Activated T-cell treated with anti-CD3 and anti-CD28 coated beads, Interleukin-2, amount 50 U/mL, for 4 hours (primary cell): ENCODE data around the gene WNT7A. TPM values are rescaled to one million over a fixed set of nuclear protein-coding genes. Genes with fewer than 3 reads are reported as not detected.
A peak's percentile ranks its signal among the peaks of the same experiment; 100 is the strongest.
"Not testable (repeated sequence)": the region's sequence is repeated elsewhere in the genome, so short reads cannot be mapped to it uniquely, and the experiment has no call there.

Experiments used
- ATAC-seq, 2 donors: fragments of 200-7000 bp; cut with Tn5 transposase; one replicate each; pipeline ENCODE4 v1.10.0; 2021
- DNase-seq: peaks from one replicate; pipeline ENCODE4 v3.0.0-alpha.2; 2020
- H3K27me3 Mint-ChIP-seq: one replicate; pipeline ENCODE4 v1.8.0; 2021; ENCODE audit warnings: low read depth, mixed read lengths
- H3K36me3 Mint-ChIP-seq: one replicate; pipeline ENCODE4 v1.8.0; 2022; ENCODE audit warnings: mixed read lengths; ENCODE audit not compliant: insufficient read depth
- H3K4me1 Mint-ChIP-seq: one replicate; pipeline ENCODE4 v1.8.0; 2021; ENCODE audit warnings: low read depth, mixed read lengths
- H3K4me3 Mint-ChIP-seq: one replicate; pipeline ENCODE4 v1.8.0; 2021; ENCODE audit warnings: mild to moderate bottlenecking, moderate library complexity, mixed read lengths
- H3K9me3 Mint-ChIP-seq: one replicate; pipeline ENCODE4 v1.8.0; 2021; ENCODE audit warnings: mixed read lengths
- total RNA-seq, 3 donors: library from RNA; stranded (reverse); gene quantifications; one replicate each; pipeline ENCODE4 v1.2.1, GENCODE V29; 2021

The WNT7A gene
- under 1 TPM; 0.08 to 0.24 (median 0.10) TPM for total RNA-seq

DNA sequence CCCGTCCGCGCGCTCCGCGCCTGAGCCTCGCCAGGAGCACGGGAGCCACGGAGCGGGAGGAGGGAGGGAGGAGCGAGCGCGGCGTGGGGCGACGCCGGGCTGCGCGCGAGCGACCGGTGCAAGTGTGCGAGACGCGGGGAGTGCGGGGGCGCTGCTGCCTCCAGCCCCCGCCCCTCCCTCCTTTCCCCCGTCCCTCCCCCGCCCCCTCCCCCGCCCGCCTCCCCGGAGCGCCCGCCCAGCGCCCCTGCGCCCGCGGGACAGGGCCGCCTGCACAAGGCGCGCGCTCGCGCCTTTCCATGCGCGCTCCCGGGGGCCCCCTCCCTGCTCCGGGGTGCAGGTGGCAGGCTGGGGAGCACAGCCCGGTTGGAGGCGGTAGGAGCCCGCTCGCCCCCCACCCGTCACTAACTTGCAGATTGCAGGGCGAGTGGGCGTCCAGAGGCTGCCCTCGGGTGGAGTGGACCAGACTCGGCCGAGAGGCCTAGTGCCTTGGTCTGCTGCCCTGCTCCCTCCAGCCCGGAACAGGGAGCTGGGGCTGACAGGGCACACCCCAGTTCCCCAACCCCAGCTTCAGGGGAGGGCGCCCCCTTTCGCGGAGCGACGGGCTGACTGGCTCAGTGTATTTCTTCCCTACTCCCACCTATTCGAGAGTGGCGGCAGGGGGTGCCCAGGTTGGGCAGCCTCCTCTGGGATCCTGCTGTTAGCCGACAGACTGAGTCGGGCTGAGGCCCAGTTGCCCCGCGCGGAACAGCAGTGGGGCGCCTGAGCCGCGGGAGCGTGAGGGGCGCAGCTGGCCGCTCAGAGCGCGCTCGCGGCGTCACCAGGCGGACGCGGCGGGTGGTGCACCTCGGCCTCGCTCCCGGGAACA lies at the start of gene WNT7A:
WNT7A (minus strand) TSS at position 126 of the 865 bp plus-strand sequence. CDS start 255 bp downstream, outside the sequence.
- Mint-ChIP-seq H3K4me3 (peak within 1 kb of the TSS; percentile 81), H3K27me3 (peaks cover 33% of the 10 kb centered on the region), H3K4me1 (peaks cover 10% of the 10 kb centered on the region), H3K9me3 (no peaks in the 10 kb centered on the region), H3K36me3 (no peaks in the 10 kb centered on the region)
- peak; percentile 50 for DNase-seq
- ATAC-seq, result peak; percentile 71 to 75

DNA sequence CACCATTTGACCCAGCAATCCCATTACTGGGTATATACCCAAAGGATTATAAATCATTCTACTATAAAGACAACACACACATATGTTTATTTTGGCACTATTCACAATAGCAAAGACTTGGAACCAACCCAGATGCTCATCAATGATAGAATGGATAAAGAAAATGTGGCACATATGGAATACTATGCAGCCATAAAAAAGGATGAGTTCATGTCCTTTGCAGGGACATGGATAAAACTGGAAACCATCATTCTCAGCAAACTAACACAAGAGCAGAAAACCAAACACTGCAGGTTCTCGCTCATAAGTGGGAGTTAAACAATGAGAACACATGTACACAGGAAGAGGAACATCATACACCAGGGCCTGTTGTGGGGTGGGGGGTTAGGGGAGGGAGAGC lies 48.9 kb upstream of the WNT7A start:
- DNase-seq, H3K4me1 Mint-ChIP-seq, H3K36me3 Mint-ChIP-seq, H3K4me3 Mint-ChIP-seq, ATAC-seq: not testable (repeated sequence)
- Mint-ChIP-seq H3K9me3 (peaks cover 44% of the 10 kb centered on the region), H3K27me3 (peaks cover 11% of the 10 kb centered on the region)

DNA sequence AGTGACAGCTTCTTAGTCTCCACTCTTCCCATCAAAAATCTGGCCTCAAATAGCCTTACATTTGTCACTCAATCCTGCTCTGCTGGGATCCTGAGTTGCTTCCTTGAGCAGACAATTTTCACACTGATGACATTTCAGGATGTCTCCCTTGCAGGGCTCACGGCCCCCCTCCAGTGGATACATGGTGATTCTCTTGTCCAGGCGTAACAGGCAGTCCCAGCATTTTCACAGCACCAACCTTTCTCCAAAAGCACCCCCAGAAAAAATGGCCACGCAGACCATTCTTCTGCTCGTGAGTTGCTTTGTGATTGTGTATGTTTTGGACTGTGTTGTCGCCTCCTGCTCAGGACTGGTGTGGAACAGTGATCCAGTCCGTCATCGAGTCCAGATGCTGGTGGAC lies 47.4 kb upstream of the WNT7A start:
- no peak for DNase-seq
- no peaks in the 10 kb centered on the region for H3K4me1 Mint-ChIP-seq
- peaks cover 7% of the 10 kb centered on the region for H3K27me3 Mint-ChIP-seq
- ATAC-seq, result no peak
- H3K4me3 Mint-ChIP-seq, result no peak overlapping the region
- H3K36me3 Mint-ChIP-seq, result peaks cover 4% of the 10 kb centered on the region
- peaks cover 46% of the 10 kb centered on the region for H3K9me3 Mint-ChIP-seq

DNA sequence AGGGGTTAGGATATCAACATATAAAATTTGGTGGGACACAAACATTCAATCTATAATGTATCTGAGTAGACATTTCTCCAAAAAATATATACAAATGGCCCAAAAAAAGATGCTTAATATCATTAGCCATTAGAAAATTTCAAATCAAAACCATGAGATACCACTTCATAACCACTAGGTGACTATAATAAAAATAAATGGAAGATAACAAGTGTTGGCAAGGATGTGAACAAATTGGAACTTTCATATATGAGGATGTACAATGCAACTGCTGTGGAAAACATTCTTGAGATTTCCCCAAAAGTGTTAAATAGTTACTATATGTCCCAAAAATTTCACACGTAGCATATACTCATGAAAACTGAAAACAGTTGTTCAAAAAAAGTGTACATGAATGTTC lies 36.5 kb upstream of the WNT7A start:
- Mint-ChIP-seq H3K27me3 (no peaks in the 10 kb centered on the region), H3K9me3 (peaks cover 63% of the 10 kb centered on the region)

DNA sequence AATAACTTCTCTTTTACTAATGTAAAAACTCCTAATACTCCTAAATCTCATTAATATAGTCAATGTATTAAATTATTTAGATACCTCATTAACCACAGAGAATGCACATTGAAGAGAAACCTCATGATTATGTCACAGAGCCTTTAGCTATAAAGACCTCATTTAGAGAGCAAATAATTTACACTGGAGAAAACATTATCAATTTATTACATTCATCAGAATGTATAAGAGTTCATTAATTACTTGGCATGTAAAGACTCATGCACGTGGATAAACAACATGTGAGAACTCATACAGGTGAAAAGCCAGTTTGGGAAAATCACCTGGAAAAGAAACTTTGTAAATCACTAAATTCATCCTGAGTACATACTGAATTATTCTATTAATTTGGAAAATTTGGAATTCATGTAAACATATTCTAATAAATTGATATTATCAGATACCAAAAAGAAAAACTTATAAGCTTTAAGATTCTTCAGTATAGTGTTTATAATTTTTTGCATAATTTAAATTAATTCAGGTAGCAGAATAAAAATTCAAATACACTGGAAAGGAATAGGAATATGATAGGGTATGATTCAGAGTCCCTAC lies 22.9 kb upstream of the WNT7A start:
- Mint-ChIP-seq H3K9me3 (peaks cover 60% of the 10 kb centered on the region), H3K36me3 (peaks cover 26% of the 10 kb centered on the region), H3K27me3 (no peaks in the 10 kb centered on the region), H3K4me1 (no peaks in the 10 kb centered on the region), H3K4me3 (no peak overlapping the region)
- ATAC-seq, result no peak
- no peak for DNase-seq

More for the DNA sequence above, 36.5 kb upstream of the WNT7A start:
- Mint-ChIP-seq H3K4me3 (no peak overlapping the region), H3K36me3 (peaks cover 4% of the 10 kb centered on the region), H3K4me1 (no peaks in the 10 kb centered on the region)
- DNase-seq (no peak), ATAC-seq (no peak)

DNA sequence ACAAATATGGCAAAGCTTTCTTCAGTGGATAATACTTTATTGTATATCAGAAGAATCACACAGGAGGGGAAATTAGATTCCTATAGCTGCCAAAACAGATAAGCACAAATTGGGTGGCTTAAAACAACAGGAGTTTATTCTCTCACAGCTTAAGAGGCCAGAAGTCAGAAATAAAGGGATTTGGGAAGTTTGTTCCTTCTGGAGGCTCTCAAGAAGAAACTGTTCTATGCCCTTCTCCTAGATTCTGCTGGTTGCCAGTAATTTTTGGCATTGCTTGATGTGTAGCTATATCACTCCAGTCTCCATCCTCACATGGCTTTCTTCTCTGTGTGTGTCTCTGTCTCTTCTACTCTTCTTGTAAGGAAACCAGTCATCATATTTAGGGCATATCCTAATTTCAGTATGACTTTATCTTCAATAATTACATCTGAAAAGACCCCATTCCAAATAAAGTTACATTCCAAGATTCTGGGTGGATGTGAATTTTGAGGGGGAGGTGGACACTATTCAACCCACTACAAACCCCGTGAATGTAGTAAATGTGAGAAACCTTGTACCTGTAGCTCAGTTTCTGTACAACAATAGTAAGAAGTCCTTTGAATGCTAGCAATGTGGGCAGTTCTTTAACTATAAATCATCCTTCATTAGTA lies 22.2 kb upstream of the WNT7A start:
- H3K4me3 Mint-ChIP-seq, result no peak overlapping the region
- no peak for DNase-seq
- H3K36me3 Mint-ChIP-seq, result peaks cover 26% of the 10 kb centered on the region
- peaks cover 59% of the 10 kb centered on the region for H3K9me3 Mint-ChIP-seq
- no peaks in the 10 kb centered on the region for H3K27me3 Mint-ChIP-seq
- no peak for ATAC-seq
- no peaks in the 10 kb centered on the region for H3K4me1 Mint-ChIP-seq

DNA sequence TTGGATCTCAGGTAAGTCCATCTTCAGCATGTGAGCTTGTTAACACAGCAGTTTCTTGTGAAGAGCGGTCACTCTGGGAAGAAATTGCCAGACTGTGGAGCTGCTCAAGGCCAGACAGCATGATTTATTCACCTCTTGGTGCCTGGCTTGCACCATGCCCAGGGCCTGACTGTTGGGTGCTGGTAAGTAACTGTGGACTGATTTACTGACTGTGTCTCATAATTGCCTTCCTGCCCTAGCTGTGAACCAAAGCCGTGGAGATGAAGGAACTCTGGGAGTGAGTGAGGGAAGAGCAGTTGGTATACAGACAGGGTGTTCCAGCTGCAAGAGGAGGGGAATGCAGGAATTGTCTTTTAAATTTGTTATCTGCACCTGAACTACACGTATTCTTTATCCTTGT lies 18.5 kb upstream of the WNT7A start:
- no peak for ATAC-seq
- H3K4me3 Mint-ChIP-seq, result no peak overlapping the region

DNA sequence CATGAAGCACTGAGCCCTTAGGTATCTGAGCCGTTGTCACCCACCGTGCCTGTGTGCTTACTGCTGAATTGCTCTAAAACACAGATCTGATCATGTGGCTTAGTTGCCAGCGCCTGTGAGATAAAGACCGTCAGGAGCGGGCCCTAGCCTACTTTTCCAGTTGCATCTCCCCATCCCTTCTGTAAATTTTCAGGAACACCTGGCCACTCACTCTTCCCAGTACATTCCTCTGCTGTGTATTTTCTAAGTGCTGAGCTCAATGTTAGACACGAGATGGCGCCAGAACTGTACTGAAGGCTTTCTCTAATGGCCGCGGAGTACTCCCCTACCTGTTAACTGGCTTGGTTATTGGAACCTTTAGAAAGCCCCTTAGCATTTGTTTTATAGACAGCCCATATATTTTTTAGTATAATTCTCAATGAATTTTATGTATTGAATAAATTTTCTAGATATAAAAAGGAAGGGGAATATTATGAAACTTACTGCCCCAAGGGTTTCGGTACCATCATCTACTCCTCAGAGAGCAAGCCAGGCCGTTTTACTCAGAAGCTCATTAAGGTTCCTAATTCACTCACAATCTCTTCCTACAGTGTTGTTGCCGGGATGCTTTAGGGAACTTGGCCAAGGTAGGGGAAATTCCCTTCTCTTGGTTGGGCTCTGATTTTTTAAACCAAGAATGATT lies 16.7 kb upstream of the WNT7A start:
- peak; percentile 41 for DNase-seq
- ATAC-seq, result peak; percentile 29 to 30
- Mint-ChIP-seq H3K36me3 (peaks cover 18% of the 10 kb centered on the region), H3K27me3 (no peaks in the 10 kb centered on the region), H3K4me3 (peak overlapping the region; percentile 87), H3K4me1 (peaks cover 20% of the 10 kb centered on the region), H3K9me3 (peaks cover 24% of the 10 kb centered on the region)

More for the DNA sequence above, 18.5 kb upstream of the WNT7A start:
- Mint-ChIP-seq H3K27me3 (no peaks in the 10 kb centered on the region), H3K9me3 (peaks cover 32% of the 10 kb centered on the region), H3K36me3 (peaks cover 24% of the 10 kb centered on the region), H3K4me1 (peaks cover 17% of the 10 kb centered on the region)
- no peak for DNase-seq

DNA sequence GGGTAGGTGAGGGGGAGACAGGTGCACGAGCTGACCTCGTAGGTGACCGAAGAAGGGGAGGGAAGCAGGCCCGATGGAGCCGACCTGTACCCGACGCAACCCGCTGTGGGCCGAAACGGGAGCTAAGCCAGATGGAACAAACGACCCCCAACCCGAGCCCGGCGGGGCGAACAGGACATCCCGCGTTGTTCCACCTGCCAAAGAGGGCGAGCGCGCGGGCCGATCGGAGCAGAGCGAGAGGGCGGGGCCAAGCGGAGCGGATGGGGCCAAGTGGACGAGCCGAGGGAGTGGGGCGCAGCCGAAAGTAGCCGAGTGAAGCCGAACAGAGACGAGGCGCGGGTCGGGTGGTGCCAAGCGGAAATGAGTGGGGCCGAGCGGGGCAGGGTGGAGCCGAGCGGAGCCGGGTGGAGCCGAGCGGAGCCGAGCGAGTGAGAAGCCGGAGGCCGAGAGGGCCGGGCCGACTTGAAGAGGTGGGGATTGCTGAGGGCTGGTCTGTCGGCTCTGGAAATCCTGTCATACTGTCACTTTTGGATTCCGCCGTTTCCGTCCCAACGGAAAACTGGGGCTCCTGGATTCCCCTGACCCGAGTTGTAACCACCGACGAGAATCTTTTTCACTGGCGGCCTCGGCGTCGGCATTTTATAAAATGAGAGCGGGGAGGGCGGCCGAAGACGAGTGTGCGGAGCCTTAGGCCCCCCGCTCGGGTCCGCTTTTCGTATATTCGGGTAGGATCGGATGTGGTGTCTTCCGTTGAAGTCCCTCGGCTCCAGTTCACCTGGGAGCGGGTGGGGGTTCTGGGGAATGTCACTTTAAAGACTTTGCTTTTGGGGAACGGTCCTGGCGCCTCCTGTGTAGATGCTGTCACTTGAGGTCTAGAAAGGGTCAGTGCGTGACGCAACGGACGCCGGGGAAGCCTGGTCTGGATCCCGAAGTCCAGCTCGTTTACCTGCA lies 15.6 kb upstream of the WNT7A start:
- Mint-ChIP-seq H3K4me3 (peak overlapping the region; percentile 87), H3K4me1 (peaks cover 32% of the 10 kb centered on the region), H3K27me3 (no peaks in the 10 kb centered on the region), H3K36me3 (peaks cover 11% of the 10 kb centered on the region), H3K9me3 (peaks cover 16% of the 10 kb centered on the region)
- ATAC-seq (peak; percentile 99 to 100), DNase-seq (peak; percentile 89)

DNA sequence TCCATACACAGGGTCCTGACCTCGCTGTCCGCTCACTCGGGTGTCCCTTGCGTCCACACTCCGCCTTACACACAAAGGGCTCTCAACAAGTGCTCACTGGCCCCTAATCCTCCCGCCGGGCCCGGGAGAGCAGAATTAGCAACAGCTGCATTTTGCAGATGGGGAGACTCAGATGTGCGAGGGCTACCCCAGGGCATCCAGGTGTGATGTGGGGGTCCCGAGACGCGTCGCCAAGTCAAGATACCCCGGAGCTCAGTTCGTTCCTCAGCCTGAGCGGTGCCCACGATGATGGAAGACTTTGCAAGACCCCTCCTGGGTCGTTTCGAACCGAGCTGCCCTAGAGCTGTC lies 14.9 kb upstream of the WNT7A start:
- peak overlapping the region; percentile 87 for H3K4me3 Mint-ChIP-seq
- DNase-seq (no peak), ATAC-seq (no peak)
- H3K4me1 Mint-ChIP-seq, result peaks cover 38% of the 10 kb centered on the region
- H3K9me3 Mint-ChIP-seq, result peaks cover 11% of the 10 kb centered on the region
- peaks cover 10% of the 10 kb centered on the region for H3K36me3 Mint-ChIP-seq
- no peaks in the 10 kb centered on the region for H3K27me3 Mint-ChIP-seq

DNA sequence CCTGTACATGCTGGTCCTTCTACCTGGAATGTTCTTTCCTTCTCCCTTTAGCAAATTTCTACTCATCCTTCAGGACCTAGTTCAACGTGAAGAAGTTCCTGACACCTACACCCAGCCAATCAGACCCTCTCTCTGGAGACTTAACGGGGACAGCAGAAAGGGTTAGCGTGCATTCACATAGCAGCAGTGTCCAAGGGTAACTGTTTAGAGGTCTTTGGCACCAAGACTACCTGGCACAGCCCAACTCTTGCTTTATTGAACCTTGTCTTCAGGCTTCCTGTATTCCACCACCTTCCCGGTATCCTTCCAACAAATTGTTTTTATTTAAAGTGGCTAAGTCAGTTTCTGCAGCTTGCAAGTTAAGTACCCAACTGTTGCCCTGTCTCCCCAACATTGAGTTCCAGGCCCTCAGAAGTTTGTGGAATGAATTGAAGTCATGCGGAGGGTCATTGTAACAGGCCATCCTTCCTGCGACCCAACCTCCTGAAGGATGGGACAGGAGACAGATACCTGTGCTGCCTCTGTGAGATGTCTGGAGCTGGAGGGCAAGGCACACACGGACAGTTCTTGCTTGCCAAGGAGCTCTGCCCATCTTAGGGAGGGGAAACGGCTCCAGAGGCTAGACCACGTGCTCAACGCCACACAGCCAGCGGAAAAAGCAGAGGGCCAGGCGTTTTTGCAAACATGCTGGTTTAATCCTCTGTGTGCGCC lies 14.4 kb upstream of the WNT7A start:
- Mint-ChIP-seq H3K4me1 (peaks cover 38% of the 10 kb centered on the region), H3K4me3 (peak overlapping the region; percentile 87), H3K36me3 (peaks cover 6% of the 10 kb centered on the region), H3K9me3 (peaks cover 6% of the 10 kb centered on the region), H3K27me3 (no peaks in the 10 kb centered on the region)
- ATAC-seq, result no peak
- no peak for DNase-seq

DNA sequence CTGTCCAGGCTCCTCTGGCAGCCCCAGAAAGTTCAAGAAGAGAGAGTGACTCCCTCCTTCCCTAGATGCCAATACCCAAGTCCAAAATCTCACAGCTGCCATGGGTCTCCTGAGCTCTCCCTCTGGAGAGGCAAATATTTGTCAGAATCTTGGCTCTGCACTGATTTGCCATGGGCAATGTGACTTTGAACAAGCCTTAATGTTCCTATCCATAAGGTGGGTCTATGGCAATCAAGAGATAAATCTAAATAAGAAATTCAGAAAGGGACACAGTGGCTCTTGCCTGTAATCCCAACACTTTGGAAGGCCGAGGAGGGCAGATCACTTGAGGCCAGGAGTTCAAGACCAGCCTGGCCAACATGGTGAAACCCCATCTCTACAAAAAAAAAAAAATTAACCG lies 12.4 kb upstream of the WNT7A start:
- H3K4me3 Mint-ChIP-seq, result no peak overlapping the region
- peaks cover 38% of the 10 kb centered on the region for H3K4me1 Mint-ChIP-seq
- H3K36me3 Mint-ChIP-seq, result no peaks in the 10 kb centered on the region
- DNase-seq (no peak), ATAC-seq (no peak)
- no peaks in the 10 kb centered on the region for H3K9me3 Mint-ChIP-seq
- H3K27me3 Mint-ChIP-seq, result no peaks in the 10 kb centered on the region

DNA sequence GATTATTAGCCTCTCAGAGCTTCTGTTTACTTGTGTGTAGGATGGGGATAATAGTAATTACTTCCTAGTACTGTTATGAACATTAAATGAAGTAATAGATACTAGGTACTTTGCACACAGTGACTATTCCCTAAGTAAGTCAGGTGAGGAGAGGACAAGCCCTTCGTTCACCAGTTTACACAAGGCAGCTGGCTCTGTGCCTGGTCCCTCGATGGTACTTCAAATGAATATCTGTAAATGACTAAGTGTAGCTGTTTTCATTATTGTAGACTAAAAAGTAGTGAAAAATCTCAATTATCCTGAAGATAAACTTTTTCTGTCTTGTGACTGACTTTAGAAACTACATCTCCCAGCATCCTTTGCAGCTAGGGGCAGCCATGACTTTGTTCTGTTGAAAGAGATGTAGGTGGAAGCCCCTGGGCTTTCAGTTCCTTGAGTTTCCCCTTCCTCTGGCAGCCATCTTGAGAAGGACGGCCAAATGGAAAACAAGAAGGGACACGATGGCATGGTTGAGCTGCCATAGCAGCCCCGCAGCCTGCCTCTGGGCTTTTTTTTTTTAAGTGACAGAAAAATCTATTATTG lies 11.7 kb upstream of the WNT7A start:
- no peak for ATAC-seq
- peaks cover 38% of the 10 kb centered on the region for H3K4me1 Mint-ChIP-seq
- no peak for DNase-seq
- no peak overlapping the region for H3K4me3 Mint-ChIP-seq
- H3K9me3 Mint-ChIP-seq, result no peaks in the 10 kb centered on the region
- H3K36me3 Mint-ChIP-seq, result no peaks in the 10 kb centered on the region
- no peaks in the 10 kb centered on the region for H3K27me3 Mint-ChIP-seq
